A172 (cell line): ENCODE measurements around the gene AFG3L2. TPM values are rescaled to one million over a fixed set of nuclear protein-coding genes. Genes with fewer than 3 reads are reported as not detected.
A peak's percentile ranks its signal among the peaks of the same experiment; 100 is the strongest.

Experiments
- DNase-seq: peaks from one replicate; pipeline ENCODE4 v3.0.0-alpha.2; 2015; ENCODE audit warnings: low spot score
- total RNA-seq: library from RNA; depleted of rRNA; stranded (reverse); fragments of >200 nt; shearing (Covaris generic); gene quantifications from 2 replicates; pipeline ENCODE4 v1.2.3, GENCODE V29; 2014

The AFG3L2 gene
- total RNA-seq, 1 experiment from 2014 or later = 98.5 TPM

- DNase-seq = peak; percentile 13
Measured at GRCh38 chr18:12361770-12362378, 15.2 kb downstream of the AFG3L2 start.

- DNase-seq = peak; percentile 37
Measured at GRCh38 chr18:12359515-12359927, 17.5 kb downstream of the AFG3L2 start.

GRCh38 chr18:12352188-12352587, 24.8 kb downstream of the AFG3L2 start:
- DNase-seq = no peak

GRCh38 chr18:12347895-12348294, 29.1 kb downstream of the AFG3L2 start:
- DNase-seq = no peak

GRCh38 chr18:12346240-12346565, 30.8 kb downstream of the AFG3L2 start:
- no peak for DNase-seq

GRCh38 chr18:12345491-12346239, 31.4 kb downstream of the AFG3L2 start:
- DNase-seq = peak; percentile 7

GRCh38 chr18:12342661-12343060, 34.4 kb downstream of the AFG3L2 start:
- DNase-seq = no peak

GRCh38 chr18:12340945-12341660, 35.9 kb downstream of the AFG3L2 start:
- DNase-seq = no peak

- no peak for DNase-seq
Measured at GRCh38 chr18:12338382-12338781, 38.6 kb downstream of the AFG3L2 start.

GRCh38 chr18:12336887-12337286, 40.1 kb downstream of the AFG3L2 start:
- DNase-seq = peak; percentile 79

GRCh38 chr18:12336171-12336613, 40.8 kb downstream of the AFG3L2 start:
- no peak for DNase-seq

GRCh38 chr18:12335503-12335902, 41.5 kb downstream of the AFG3L2 start:
- DNase-seq = no peak

- DNase-seq = no peak
Measured at GRCh38 chr18:12334863-12335262, 42.2 kb downstream of the AFG3L2 start.

- no peak for DNase-seq
Measured at GRCh38 chr18:12334366-12334808, 42.6 kb downstream of the AFG3L2 start.

GRCh38 chr18:12333506-12334290, 43.3 kb downstream of the AFG3L2 start:
- no peak for DNase-seq

GRCh38 chr18:12330766-12331165, 46.3 kb downstream of the AFG3L2 start:
- no peak for DNase-seq

GRCh38 chr18:12329125-12329698, 47.8 kb downstream of the AFG3L2 start:
- DNase-seq = no peak

- DNase-seq = no peak
Measured at GRCh38 chr18:12328179-12328823, 48.7 kb downstream of the AFG3L2 start.

GRCh38 chr18:12327510-12328178, 49.4 kb downstream of the AFG3L2 start:
- peak; percentile 85 for DNase-seq

- no peak for DNase-seq
Measured at GRCh38 chr18:12326711-12327460, 50.1 kb downstream of the AFG3L2 start.
